Measurements from ENCODE around the gene TRIM9.

The TRIM9 gene

DNA sequence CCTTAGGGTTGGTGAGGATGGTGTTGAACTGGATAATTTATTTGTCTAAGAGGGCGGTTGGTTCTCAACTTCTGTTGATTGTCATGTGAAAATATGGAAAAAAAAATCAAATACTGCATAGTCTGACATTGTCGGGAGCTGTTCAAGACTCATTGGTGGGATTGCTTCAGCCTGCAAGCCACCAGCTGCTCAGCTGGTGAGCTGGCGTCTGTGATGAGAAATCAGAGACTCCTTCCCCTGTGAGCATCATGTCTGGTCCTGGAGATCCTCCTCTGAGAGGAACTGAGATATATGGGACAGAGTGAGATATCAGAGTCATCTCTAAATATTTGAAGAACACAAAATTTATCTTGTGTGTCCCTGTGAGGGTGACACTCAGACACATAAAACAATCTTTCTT lies 49.9 kb downstream of the TRIM9 start:
- DNase-seq (ENCODE audit: low read depth): no peak

DNA sequence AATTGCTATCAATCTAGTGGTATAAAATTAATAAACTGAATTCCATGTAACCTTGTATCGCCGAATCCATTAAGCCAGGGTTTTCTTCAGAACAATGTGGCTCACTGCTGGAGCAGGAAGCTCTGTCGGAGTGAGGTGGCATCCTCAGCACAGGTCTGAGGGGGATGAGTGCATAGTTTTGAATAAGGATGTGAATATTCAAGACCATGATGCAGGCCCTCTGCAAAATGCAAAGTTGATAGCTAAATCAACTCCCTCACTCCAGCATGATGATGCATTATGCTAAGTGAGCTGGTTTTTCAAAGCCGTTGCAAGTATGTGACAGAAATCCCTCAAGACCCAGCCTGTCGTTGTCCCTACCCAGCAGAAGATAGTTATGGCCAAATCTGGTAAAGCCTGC lies 53.0 kb downstream of the TRIM9 start:
- TF ChIP-seq, protein P1, sequence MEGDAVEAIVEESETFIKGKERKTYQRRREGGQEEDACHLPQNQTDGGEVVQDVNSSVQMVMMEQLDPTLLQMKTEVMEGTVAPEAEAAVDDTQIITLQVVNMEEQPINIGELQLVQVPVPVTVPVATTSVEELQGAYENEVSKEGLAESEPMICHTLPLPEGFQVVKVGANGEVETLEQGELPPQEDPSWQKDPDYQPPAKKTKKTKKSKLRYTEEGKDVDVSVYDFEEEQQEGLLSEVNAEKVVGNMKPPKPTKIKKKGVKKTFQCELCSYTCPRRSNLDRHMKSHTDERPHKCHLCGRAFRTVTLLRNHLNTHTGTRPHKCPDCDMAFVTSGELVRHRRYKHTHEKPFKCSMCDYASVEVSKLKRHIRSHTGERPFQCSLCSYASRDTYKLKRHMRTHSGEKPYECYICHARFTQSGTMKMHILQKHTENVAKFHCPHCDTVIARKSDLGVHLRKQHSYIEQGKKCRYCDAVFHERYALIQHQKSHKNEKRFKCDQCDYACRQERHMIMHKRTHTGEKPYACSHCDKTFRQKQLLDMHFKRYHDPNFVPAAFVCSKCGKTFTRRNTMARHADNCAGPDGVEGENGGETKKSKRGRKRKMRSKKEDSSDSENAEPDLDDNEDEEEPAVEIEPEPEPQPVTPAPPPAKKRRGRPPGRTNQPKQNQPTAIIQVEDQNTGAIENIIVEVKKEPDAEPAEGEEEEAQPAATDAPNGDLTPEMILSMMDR (IDR thresholded peaks at IDR 0.05; ENCODE audit: insufficient read depth, low read depth, low read length, missing control alignments): no peak
- no peak overlapping the region for H3K4me3 ChIP-seq (ENCODE audit: low read length)
- DNase-seq (ENCODE audit: low read depth): no peak

More for the DNA sequence above, 49.9 kb downstream of the TRIM9 start:
- TF ChIP-seq, protein P1 (IDR thresholded peaks at IDR 0.05; ENCODE audit: insufficient read depth, low read depth, low read length, missing control alignments): no peak
- no peak overlapping the region for H3K4me3 ChIP-seq (ENCODE audit: low read length)

DNA sequence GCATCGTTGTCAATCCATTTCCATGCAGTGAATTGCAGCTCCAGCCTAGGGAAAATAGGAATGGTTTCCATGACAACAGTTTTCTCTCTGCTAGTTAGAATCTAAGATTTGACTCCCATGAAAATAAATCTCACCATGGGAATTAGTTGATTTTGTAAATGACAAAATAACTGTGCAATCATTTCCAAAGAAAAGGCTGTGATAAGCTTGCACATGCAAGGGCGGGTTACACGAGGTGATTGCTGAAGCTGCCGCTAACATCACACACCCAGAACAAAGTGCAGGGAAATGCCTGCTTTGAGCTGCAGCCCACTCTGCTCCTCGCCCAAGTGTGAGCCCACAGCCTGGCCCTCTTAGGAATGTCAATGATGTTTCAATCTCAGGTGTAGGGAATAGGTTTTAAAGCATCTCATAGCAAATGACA lies 53.8 kb downstream of the TRIM9 start:
- no peak for DNase-seq (ENCODE audit: low read depth)

DNA sequence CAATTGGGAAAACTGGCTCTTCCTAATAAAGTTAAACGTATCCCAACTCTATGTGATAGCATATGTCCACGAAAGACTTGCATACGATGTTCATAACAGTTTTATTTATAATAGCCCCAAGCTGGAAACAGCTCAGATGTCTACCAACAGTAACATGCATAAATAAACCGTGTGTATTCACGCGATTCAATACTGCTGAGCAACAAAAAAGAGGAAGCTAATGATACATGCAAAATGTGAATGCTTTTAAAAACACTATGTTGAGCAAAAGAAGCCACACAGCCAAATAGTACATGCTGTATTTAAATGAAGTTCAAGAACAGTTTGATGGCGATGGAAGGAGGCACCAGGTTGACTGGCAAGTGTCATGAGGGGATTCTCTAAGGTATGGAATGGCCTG lies 55.7 kb downstream of the TRIM9 start:
- no peak for DNase-seq (ENCODE audit: low read depth)
- TF ChIP-seq, protein P1 (IDR thresholded peaks at IDR 0.05; ENCODE audit: insufficient read depth, low read depth, low read length, missing control alignments): no peak
- H3K4me3 ChIP-seq (ENCODE audit: low read length): no peak overlapping the region

More for the DNA sequence above, 53.8 kb downstream of the TRIM9 start:
- TF ChIP-seq, protein P1 (IDR thresholded peaks at IDR 0.05; ENCODE audit: insufficient read depth, low read depth, low read length, missing control alignments): no peak
- H3K4me3 ChIP-seq (ENCODE audit: low read length): no peak overlapping the region

- peak; percentile 66 for DNase-seq (ENCODE audit: low read depth)
- H3K4me3 ChIP-seq (ENCODE audit: low read length): no peak overlapping the region
- TF ChIP-seq, protein P1 (IDR thresholded peaks at IDR 0.05; ENCODE audit: insufficient read depth, low read depth, low read length, missing control alignments): no peak
These were observed 59.2 kb downstream of the TRIM9 start for GRCh38 chr14:51035611-51036192.

DNA sequence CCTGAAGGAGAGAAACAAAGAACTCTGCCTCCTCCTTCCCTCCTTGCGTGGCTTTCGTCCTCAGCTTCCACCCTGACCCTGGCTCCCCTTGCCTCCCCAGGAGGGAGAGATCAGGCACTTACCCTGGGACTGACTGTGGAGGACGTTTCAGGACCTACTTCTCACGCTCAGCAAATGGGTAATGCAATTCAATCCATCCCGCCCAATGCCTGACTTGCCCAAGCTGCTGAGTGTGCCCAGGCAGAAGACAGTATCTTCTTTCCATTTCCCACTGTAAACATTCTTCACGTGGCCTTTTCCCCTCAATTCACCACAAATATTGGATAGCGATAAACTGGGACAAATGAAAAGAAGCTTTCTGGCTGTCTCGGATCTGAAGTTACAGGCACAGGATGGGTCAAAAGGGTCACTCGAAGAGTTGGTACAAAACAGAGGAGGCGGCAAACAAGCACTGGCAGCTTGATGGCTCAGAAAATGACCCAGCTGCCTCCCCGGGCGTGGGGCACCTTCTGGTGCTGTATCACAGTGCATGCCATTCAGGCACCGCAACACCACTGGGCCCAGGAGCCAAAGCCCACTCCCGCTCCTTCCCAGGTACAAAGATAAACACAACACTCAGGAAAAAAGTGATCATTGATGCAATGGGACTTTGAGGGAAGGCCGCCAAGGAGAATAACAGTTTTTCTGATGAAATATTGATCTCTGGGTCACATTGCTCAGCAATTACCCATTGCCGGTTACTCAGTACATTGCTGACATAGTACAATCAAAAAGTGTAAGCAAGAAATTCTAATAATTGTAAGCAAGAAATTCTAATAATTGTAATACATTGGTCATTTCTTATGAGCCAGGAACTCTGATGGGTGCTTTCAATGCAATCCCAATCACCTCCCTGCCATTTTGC lies 65.8 kb downstream of the TRIM9 start:
- TF ChIP-seq, protein P1 (IDR thresholded peaks at IDR 0.05; ENCODE audit: insufficient read depth, low read depth, low read length, missing control alignments): no peak
- DNase-seq (ENCODE audit: low read depth): peak; percentile 19
- no peak overlapping the region for H3K4me3 ChIP-seq (ENCODE audit: low read length)
